K562 (cell line): ENCODE data around the gene SCFD2. TPM values are rescaled to one million over a fixed set of nuclear protein-coding genes. Genes with fewer than 3 reads are reported as not detected.

Source experiments
- ATF2 ChIP-seq: sonication (generic); formaldehyde crosslinking; IDR thresholded peaks from 2 replicates; pipeline ENCODE4 v1.8.1; 2022; ENCODE audit warnings: missing genetic modification reagents
- BCOR ChIP-seq: fragments of 450-650 bp; IDR thresholded peaks from 2 replicates; pipeline ENCODE4 v1.6.1; 2016
- CCAR2 ChIP-seq: fragments of 200-400 bp; formaldehyde crosslinking; IDR thresholded peaks from 2 replicates; pipeline ENCODE4 v1.6.1; 2017; ENCODE audit warnings: mild to moderate bottlenecking, low read depth, low read length
- EP400 ChIP-seq: fragments of 450-650 bp; IDR thresholded peaks from 2 replicates; pipeline ENCODE4 v1.6.1; 2017; ENCODE audit warnings: antibody characterized with exemption, mild to moderate bottlenecking, moderate library complexity
- ETV5 ChIP-seq: sonication (generic); formaldehyde crosslinking; IDR thresholded peaks from 2 replicates; pipeline ENCODE4 v1.4.0; 2020; ENCODE audit warnings: low read depth, mild to moderate bottlenecking, missing genetic modification reagents
- GABPB2 ChIP-seq: fragments of 250-450 bp; sonication (Bioruptor Pico); conservative IDR thresholded peaks from 2 replicates; pipeline ENCODE4 v1.5.1; 2021; ENCODE audit warnings: mild to moderate bottlenecking
- ILF3 ChIP-seq: fragments of 450-650 bp; IDR thresholded peaks from 2 replicates; pipeline ENCODE4 v1.6.1; 2018; ENCODE audit warnings: antibody characterized with exemption, mild to moderate bottlenecking, moderate library complexity, borderline replicate concordance
- ILK ChIP-seq: fragments of 450-650 bp; IDR thresholded peaks from 2 replicates; pipeline ENCODE4 v1.6.1; 2016; ENCODE audit warnings: missing genetic modification characterization, low read depth, mild to moderate bottlenecking, missing compliant biosample characterization, moderate library complexity, borderline replicate concordance
- KAT8 ChIP-seq: fragments of 450-650 bp; IDR thresholded peaks from 2 replicates; pipeline ENCODE4 v1.6.1; 2016; ENCODE audit warnings: low read depth, mild to moderate bottlenecking
- MTA3 ChIP-seq: fragments of 450-650 bp; formaldehyde crosslinking; IDR thresholded peaks from 2 replicates; pipeline ENCODE4 v1.6.1; 2017; ENCODE audit warnings: mild to moderate bottlenecking, borderline replicate concordance
- NELFE ChIP-seq: IDR thresholded peaks from 2 replicates; pipeline ENCODE4 v1.6.1; 2011; ENCODE audit warnings: mild to moderate bottlenecking; ENCODE audit not compliant: insufficient read depth, insufficient read length
- SMARCC2 ChIP-seq: fragments of 450-650 bp; IDR thresholded peaks from 2 replicates; pipeline ENCODE4 v1.6.1; 2017; ENCODE audit warnings: antibody characterized with exemption, moderate library complexity, mild to moderate bottlenecking, low read depth
- XRCC3 ChIP-seq: fragments of 450-650 bp; IDR thresholded peaks from 2 replicates; pipeline ENCODE4 v1.6.1; 2017; ENCODE audit warnings: mild to moderate bottlenecking, moderate library complexity
- ZBTB49 ChIP-seq: sonication (generic); formaldehyde crosslinking; IDR thresholded peaks from 2 replicates; pipeline ENCODE4 v1.8.0; 2022; ENCODE audit warnings: missing genetic modification reagents, mild to moderate bottlenecking, borderline replicate concordance
- ZFP36 ChIP-seq: fragments of 150-350 bp; IDR thresholded peaks from 2 replicates; pipeline ENCODE4 v1.6.1; 2018; ENCODE audit warnings: low read length, low read depth; ENCODE audit not compliant: partially characterized antibody
- ZNF696 ChIP-seq: fragments of 250-450 bp; sonication (Bioruptor Pico); conservative IDR thresholded peaks from 2 replicates; pipeline ENCODE4 v1.4.0; 2020; ENCODE audit warnings: mild to moderate bottlenecking, moderate library complexity
- polyA plus RNA-seq, 8 experiments: library from polyadenylated mRNA; depleted of rRNA in 4 of 8; stranded (reverse) in 5 of 8; unstranded in 3 of 8; fragments of >200 nt; fragmentation: Nextera tagmentation in 2 of 8; fragmentation: Illumina TruSeq in 1 of 8; extraction: Ambion mirVana in 2 of 8; extraction: Trizol in 1 of 8; gene quantifications; 2 replicates each; pipeline versions ENCODE4 v1.2.1 to v1.2.3, GENCODE V29; 2011 to 2014; ENCODE audit warnings: inconsistent platforms in 1 of 8, missing spikeins in 1 of 8
- total RNA-seq, 7 experiments: library from RNA; depleted of rRNA in 6 of 7; stranded (reverse); fragments of >200 nt in 6 of 7; fragmentation: Illumina TruSeq in 2 of 7; extraction: Trizol in 2 of 7; gene quantifications; 2 replicates each; pipeline versions ENCODE4 v1.2.1 to v1.2.3, GENCODE V29; 2011 to 2021; ENCODE audit warnings: low replicate concordance in 1 of 7
- TF ChIP-seq, protein P1 (sequence below), 2 experiments: fragments of 450-650 bp; IDR thresholded peaks; 2 replicates each; pipeline ENCODE4 v1.6.1; 2018; ENCODE audit warnings: mild to moderate bottlenecking in 2 of 2, low read depth in 1 of 2; ENCODE audit not compliant: partially characterized antibody in 2 of 2

Gene SCFD2
- total and polyA plus RNA-seq, 9 of the 15 experiments (the other 6 are each of a cell fraction or from before 2014, with no cell fraction given) = 5.7 to 30.3 (median 22.8) TPM

DNA sequence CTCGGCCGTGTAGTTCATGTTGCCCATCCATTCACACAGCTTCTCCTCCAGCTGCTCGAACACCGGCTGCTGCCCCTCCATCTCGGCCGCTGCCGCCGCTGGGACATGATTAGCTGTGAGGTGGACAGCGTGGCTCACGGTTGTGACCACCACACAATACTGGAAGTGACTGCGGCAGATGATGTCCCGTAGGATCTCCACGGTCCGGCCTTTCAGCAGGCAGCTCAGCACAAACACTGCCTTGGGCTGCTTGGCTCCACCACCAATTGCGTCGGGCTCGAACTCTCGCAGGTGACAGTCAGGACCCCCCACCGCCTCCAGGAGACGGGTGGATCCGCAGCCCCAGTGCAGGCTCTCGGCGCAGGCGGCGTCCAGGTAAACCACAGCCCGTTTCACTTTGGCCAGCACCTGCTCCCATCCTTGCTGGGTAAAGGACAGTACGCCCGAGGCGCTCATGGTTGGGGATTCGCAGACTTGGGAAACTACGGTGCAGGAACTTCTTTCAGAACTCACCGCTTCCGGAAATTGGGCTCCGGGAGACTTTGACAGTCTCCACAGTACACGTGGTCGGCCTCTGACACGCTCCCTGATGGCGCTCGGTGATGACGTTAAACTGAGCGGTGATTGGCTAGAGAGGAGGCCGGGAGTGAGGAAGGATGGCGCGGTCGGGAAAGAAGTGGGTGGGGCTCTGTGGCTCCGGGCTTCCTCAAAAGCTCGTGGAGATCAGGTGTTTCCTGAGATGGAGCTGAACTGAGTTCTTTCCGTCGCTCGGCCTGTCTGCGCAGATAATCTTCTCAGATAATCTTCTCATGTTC, at the start of gene SCFD2 (continued):
- TF ChIP-seq ZFP36 (no peak), BCOR (no peak), KAT8 (no peak), XRCC3 (no peak), SMARCC2 (no peak), CCAR2 (no peak), ZNF696 (CRISPR knock-in tag) (no peak), GABPB2 (CRISPR knock-in tag) (no peak), EP400 (peak; percentile 97), ILF3 (no peak), NELFE (no peak), MTA3 (no peak), ZBTB49 (no peak), ATF2 (CRISPR knock-in tag) (no peak), ETV5 (CRISPR knock-in tag) (peak; percentile 45), ILK (tag) (no peak)
- TF ChIP-seq, protein P1, sequence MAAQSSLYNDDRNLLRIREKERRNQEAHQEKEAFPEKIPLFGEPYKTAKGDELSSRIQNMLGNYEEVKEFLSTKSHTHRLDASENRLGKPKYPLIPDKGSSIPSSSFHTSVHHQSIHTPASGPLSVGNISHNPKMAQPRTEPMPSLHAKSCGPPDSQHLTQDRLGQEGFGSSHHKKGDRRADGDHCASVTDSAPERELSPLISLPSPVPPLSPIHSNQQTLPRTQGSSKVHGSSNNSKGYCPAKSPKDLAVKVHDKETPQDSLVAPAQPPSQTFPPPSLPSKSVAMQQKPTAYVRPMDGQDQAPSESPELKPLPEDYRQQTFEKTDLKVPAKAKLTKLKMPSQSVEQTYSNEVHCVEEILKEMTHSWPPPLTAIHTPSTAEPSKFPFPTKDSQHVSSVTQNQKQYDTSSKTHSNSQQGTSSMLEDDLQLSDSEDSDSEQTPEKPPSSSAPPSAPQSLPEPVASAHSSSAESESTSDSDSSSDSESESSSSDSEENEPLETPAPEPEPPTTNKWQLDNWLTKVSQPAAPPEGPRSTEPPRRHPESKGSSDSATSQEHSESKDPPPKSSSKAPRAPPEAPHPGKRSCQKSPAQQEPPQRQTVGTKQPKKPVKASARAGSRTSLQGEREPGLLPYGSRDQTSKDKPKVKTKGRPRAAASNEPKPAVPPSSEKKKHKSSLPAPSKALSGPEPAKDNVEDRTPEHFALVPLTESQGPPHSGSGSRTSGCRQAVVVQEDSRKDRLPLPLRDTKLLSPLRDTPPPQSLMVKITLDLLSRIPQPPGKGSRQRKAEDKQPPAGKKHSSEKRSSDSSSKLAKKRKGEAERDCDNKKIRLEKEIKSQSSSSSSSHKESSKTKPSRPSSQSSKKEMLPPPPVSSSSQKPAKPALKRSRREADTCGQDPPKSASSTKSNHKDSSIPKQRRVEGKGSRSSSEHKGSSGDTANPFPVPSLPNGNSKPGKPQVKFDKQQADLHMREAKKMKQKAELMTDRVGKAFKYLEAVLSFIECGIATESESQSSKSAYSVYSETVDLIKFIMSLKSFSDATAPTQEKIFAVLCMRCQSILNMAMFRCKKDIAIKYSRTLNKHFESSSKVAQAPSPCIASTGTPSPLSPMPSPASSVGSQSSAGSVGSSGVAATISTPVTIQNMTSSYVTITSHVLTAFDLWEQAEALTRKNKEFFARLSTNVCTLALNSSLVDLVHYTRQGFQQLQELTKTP (IDR thresholded peaks at IDR 0.05; ENCODE audit: low read depth in 1 of 2, partially characterized antibody in 2 of 2) = no peak
